HG02943 (cell line): Measurements from ENCODE around the gene ACBD5.
A peak's percentile ranks its signal among the peaks of the same experiment; 100 is the strongest.
"Not testable (repeated sequence)": the region's sequence is repeated elsewhere in the genome, so short reads cannot be mapped to it uniquely, and the experiment has no call there.

Experiments
- ATAC-seq: cut with Tn5 transposase; IDR thresholded peaks from one replicate; pipeline ENCODE4 v1.9.1; 2021; ENCODE audit warnings: mild to moderate bottlenecking, low read depth, moderate library complexity; ENCODE audit not compliant: unreplicated experiment

The ACBD5 gene

GRCh38 chr10:27240212-27241009 is at the start of gene ACBD5:
TSS of gene ACBD5 (minus strand) at chr10:27240797. CDS start at chr10:27240688, 109 bp downstream.
- ATAC-seq: peak; percentile 48

DNA sequence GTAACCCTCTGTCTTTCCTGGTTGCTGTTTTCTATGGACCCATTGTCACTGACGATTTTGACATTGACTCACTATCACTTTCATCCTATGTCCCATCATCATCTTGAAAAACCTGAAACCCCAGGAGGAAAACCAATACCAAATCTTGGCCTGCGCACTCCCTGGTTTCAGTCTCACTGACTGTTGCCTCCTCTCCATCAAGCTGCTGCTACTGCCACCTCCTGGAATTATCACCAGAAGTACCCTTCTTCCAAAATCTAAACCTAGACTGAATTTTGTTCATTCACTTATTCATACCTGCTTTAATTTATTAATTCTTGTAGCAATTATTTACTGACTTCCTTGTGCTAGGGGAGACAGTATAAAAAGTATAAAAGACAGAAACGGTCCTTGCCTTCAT is 44.5 kb upstream of the ACBD5 start:
- no peak for ATAC-seq

- no peak for ATAC-seq
Observed at GRCh38 chr10:27276581-27276980, 36.0 kb upstream of the ACBD5 start.

GRCh38 chr10:27266025-27266424 is 25.4 kb upstream of the ACBD5 start:
- not testable (repeated sequence) for ATAC-seq

DNA sequence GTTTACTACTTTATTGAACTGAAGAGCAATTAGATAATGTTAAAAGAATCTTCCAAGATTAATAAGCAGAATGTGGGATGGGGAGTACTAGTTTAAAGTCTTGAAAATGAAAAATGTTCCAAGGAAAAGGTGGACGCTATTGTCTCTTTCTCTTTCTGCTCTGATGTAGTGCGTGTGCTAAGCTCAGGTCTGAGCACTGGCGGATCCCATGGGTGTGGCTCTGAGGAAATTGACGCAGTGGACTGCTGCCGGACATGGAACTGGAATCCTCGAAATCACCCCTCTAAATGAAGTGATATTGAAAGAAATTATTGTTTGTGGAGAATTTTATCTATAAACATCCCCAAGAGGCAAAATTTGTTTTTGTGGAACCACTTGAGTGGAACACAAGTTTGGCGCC is 22.2 kb upstream of the ACBD5 start:
- ATAC-seq: not testable (repeated sequence)

DNA sequence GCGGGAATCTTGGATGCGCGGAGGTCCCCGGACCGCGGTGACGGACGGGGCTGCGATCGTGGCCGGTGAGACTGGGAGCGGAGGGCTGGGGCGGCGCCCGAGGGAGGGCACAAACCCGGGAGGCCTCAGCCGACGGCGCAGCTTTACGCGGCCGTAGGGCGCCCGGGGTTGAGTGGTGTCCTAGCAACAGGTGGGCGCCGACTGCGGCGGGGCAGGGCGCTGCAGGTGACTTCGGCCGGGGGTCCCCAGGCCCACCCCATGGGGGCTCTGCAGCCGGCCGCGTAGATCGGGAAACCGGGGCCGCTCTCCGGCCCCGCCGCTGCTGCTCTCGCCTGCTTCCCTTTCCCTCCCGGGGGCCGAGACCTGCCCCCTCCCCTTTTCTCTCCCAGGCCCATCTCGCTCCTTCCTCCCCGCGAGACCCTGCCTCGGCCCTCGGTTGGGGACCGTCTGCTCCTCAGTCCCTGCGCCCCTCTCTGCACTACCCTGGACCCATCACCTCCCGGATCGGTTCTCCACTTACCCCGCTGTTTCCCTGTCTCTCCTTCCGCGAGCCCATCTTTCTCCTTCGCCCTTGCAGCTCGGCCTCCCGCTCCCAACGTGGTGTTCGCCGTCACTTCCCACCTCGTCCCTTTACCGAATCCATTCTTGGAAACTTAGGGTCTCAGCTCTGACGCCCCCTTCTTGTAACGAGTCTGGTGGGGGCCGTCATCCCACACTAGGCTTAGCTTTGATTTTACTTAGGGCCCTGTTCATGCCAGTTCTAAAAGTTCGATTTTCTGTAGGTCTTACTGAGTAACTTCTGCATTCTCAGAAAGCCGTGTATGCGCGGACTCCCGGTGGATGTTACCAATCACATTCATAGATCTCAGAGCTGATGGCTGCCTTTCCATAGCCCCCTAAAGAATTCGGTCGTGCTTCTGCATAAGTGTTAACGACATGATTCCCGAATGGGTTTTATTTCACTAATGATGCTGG is 18.5 kb upstream of the ACBD5 start:
- ATAC-seq: no peak

DNA sequence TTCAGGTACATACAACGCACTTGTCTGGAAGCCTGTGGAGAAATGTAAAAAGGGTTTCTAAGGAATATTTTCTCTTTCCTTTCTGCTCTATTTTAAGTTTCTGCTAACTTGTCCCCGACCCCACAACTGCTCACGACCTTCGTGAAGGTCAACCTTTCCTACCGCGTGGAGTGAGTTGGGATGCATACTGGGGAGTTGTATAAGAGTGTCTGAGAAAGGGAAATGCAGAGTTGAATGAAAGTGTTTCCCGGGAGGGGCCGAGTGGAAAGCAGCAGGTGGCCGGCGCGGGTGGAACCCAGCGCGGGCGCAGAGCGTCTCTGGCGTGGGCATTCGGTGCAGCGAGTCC is 17.9 kb upstream of the ACBD5 start:
- no peak for ATAC-seq

GRCh38 chr10:27256299-27257189 is 15.9 kb upstream of the ACBD5 start:
- no peak for ATAC-seq

DNA sequence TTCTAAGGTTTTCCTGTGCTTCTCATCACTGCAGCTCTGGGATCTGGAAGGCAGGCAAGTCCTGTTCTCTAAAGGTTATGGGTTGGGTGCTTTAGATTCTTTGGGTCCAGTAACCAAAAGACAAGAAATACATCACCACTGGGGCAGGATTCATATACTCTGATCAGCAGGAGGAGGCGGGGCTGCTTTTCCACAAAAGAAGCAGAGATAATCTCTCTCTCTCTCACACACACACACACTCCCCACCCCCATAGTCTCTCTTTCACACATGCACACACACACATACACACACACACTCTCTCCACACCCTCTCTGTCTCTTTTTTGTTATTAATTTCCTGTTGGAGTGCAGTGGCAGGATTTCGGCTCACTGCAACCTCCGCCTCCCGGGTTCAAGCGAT is 13.0 kb upstream of the ACBD5 start:
- ATAC-seq: no peak

DNA sequence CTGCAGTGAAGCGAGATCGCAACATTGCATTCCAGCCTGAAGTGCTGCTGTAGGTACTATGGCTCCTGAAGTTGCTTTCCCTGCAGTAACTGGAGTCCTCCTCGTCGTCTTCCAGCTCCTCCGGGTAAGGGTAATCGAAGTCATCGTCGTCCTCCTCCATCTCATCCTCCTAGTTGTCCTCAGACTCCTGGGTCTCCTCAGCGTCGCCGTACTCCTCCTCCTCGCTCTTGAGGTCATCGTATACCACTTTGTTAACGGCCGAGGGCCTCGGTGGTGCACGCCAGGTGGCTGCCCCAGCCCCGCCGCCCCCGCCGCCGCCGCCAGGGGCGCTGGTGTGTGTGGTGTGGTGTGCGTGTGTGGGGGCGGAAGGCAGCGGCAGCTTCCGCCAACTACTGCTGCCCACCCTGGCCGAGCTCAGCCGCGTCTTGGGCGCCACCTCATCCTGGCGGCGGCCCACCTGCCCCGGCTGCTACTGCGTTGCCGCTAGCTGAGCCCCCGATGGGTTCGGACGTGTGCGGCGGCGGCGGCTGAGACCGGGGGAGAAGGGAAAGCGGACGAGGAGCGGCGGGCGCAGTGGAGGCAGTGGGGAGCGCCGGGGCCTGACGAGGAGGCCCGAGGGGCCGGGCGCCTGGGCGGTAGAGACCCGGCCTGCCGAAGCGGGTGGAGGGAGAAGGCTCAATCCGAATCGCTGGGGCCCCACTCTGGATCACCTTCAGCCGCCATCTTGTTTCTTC is 11.8 kb upstream of the ACBD5 start:
- ATAC-seq: peak; percentile 100

GRCh38 chr10:27251554-27251953 is 11.0 kb upstream of the ACBD5 start:
- no peak for ATAC-seq

DNA sequence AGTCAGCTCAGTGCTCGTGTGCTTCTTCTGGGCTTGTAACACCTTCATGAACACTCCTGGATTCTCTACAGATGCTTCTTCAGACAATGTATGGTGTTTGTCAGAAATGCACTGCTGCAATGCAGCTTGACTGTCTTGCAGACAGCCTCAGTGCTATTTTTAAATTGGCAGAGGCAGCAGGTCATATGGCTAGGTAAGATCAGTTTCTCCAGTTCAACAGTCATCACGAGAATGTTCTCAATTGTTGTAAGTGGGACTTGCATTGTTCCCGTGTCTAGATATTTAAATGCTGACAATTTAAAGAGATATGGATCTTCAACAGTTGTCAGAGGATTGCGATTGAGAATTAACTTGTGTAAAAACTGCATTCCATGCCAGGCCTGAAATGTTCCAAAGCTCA is 7.6 kb upstream of the ACBD5 start:
- ATAC-seq: no peak

GRCh38 chr10:27247441-27247840 is 6.8 kb upstream of the ACBD5 start:
- ATAC-seq: no peak

DNA sequence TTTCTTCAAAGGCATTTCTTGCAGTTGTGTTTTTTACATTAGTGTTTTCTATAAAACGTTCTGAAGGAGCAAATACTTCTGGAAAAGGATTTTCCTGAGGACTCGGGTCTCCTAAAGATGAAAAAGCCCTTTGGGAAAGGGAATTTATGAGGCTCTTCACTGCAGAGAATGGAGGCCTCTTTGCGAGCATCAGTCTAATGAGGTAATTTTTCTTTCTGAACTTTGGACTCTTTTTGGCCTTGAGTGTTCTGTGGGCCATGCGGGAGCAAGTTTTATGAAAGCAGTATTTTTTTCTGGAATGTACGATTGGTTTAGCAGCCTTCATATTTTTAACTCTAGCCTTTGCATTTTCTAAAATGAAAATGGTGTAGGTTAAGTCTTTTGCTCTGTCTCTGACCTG is 6.4 kb upstream of the ACBD5 start:
- ATAC-seq: no peak

- ATAC-seq: no peak
Observed at GRCh38 chr10:27245836-27246235, 5.2 kb upstream of the ACBD5 start.

DNA sequence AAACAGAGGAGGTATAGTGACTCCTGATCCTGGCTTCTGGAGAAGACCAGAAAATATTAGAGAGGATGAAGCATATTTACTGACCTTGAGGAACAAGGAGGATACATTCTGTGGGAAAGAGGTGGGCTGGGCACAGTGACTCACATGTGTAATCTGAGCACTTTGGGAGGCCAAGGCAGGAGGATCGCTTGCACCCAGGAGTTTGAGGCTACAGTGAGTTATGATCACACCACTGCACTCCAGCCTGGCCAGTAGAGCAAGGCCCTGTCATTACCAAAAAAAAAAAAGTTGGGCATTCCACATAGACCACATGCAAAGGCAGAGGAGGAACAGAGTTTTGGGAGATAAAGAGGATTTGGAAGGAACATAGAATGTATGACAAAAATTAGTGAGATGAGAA is 4.4 kb upstream of the ACBD5 start:
- no peak for ATAC-seq

GRCh38 chr10:27242951-27243551 is 2.5 kb upstream of the ACBD5 start:
- ATAC-seq: no peak

DNA sequence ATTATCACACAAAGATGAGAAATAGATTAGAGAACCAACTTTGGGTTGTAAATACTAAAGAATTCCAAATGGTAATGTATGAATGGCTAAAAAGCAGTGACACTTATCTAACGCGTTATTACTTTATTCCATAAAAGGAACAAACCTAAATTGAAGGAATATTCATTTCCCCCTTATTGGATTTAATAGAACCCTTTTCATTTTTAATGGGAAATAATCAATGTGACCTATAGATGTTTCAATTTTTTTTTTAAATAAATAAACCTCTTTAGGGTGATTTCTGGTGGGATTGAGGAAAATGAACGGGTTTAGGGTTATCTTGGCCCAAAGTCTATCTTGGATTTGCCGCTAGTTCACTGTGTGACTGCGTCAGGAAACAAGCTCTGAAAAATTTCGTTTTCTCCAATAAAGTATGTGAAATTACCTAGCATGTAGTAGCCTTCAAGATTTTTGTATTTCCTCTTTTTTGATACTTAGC is 1.9 kb upstream of the ACBD5 start:
- ATAC-seq: no peak
